ENCODE data around the gene POLG.

Gene POLG

GRCh38 chr15:89317186-89317720, 17.4 kb downstream of the POLG start:
- Histone ChIP-seq H4K20me1 (ENCODE audit: insufficient read depth, low read length) (peaks cover 42% of the 10 kb centered on the region), H3K4me3 (ENCODE audit: low read depth in 1 of 2, low read length in 2 of 2) (no peak overlapping the region), H3K4me2 (ENCODE audit: insufficient read depth, low read length) (no peak overlapping the region), H3K27me3 (ENCODE audit: insufficient read depth, low read length, poor library complexity) (no peaks in the 10 kb centered on the region), H3K9ac (ENCODE audit: low read depth, low read length) (no peak overlapping the region), H2AFZ (ENCODE audit: low read depth, low read length) (no peak overlapping the region), H3K36me3 (ENCODE audit: insufficient read depth, low read length) (peaks cover 97% of the 10 kb centered on the region), H3K9me3 (ENCODE audit: insufficient read depth, low read length, severe bottlenecking) (no peaks in the 10 kb centered on the region), H3K79me2 (ENCODE audit: insufficient read depth, low read length) (peaks cover 39% of the 10 kb centered on the region), H3K27ac (ENCODE audit: low read length) (no peak overlapping the region), H3K4me1 (ENCODE audit: insufficient read depth, low read length) (no peaks in the 10 kb centered on the region)
- TF ChIP-seq EZH2 (IDR thresholded peaks at IDR 0.05; ENCODE audit: borderline replicate concordance, low read depth, low read length, severe bottlenecking) (no peak), CTCF (IDR thresholded peaks at IDR 0.05; ENCODE audit: borderline replicate concordance, extremely low read depth, low read length, poor library complexity, severe bottlenecking) (no peak)
- DNase-seq (no peak), ATAC-seq (ENCODE audit: insufficient read depth, low read depth) (no peak)

GRCh38 chr15:89316504-89316903, 18.1 kb downstream of the POLG start:
- no peaks in the 10 kb centered on the region for H3K27me3 ChIP-seq (ENCODE audit: insufficient read depth, low read length, poor library complexity)
- H3K79me2 ChIP-seq (ENCODE audit: insufficient read depth, low read length): peaks cover 31% of the 10 kb centered on the region
- H3K4me1 ChIP-seq (ENCODE audit: insufficient read depth, low read length): no peaks in the 10 kb centered on the region
- no peak overlapping the region for H3K4me3 ChIP-seq (ENCODE audit: low read depth in 1 of 2, low read length in 2 of 2)
- no peak overlapping the region for H3K9ac ChIP-seq (ENCODE audit: low read depth, low read length)
- H3K27ac ChIP-seq (ENCODE audit: low read length): no peak overlapping the region
- no peak for TF ChIP-seq EZH2 (IDR thresholded peaks at IDR 0.05; ENCODE audit: borderline replicate concordance, low read depth, low read length, severe bottlenecking)
- no peak for TF ChIP-seq CTCF (IDR thresholded peaks at IDR 0.05; ENCODE audit: borderline replicate concordance, extremely low read depth, low read length, poor library complexity, severe bottlenecking)
- no peak for ATAC-seq (ENCODE audit: insufficient read depth, low read depth)
- no peak overlapping the region for H2AFZ ChIP-seq (ENCODE audit: low read depth, low read length)
- peaks cover 97% of the 10 kb centered on the region for H3K36me3 ChIP-seq (ENCODE audit: insufficient read depth, low read length)
- DNase-seq: no peak
- no peak overlapping the region for H3K4me2 ChIP-seq (ENCODE audit: insufficient read depth, low read length)
- peaks cover 34% of the 10 kb centered on the region for H4K20me1 ChIP-seq (ENCODE audit: insufficient read depth, low read length)
- H3K9me3 ChIP-seq (ENCODE audit: insufficient read depth, low read length, severe bottlenecking): no peaks in the 10 kb centered on the region

- Histone ChIP-seq H3K36me3 (ENCODE audit: insufficient read depth, low read length) (peaks cover 93% of the 10 kb centered on the region), H3K4me2 (ENCODE audit: insufficient read depth, low read length) (no peak overlapping the region), H3K27ac (ENCODE audit: low read length) (no peak overlapping the region), H3K27me3 (ENCODE audit: insufficient read depth, low read length, poor library complexity) (no peaks in the 10 kb centered on the region), H2AFZ (ENCODE audit: low read depth, low read length) (no peak overlapping the region), H3K79me2 (ENCODE audit: insufficient read depth, low read length) (peaks cover 21% of the 10 kb centered on the region), H3K4me1 (ENCODE audit: insufficient read depth, low read length) (no peaks in the 10 kb centered on the region), H3K9me3 (ENCODE audit: insufficient read depth, low read length, severe bottlenecking) (no peaks in the 10 kb centered on the region), H3K4me3 (ENCODE audit: low read depth in 1 of 2, low read length in 2 of 2) (no peak overlapping the region), H3K9ac (ENCODE audit: low read depth, low read length) (no peak overlapping the region), H4K20me1 (ENCODE audit: insufficient read depth, low read length) (peaks cover 24% of the 10 kb centered on the region)
- DNase-seq: no peak
- TF ChIP-seq EZH2 (IDR thresholded peaks at IDR 0.05; ENCODE audit: borderline replicate concordance, low read depth, low read length, severe bottlenecking) (no peak), CTCF (IDR thresholded peaks at IDR 0.05; ENCODE audit: borderline replicate concordance, extremely low read depth, low read length, poor library complexity, severe bottlenecking) (no peak)
- no peak for ATAC-seq (ENCODE audit: insufficient read depth, low read depth)
Measured at GRCh38 chr15:89315375-89315929, 19.2 kb downstream of the POLG start.
